Endothelial cell of umbilical vein (primary cell): ENCODE measurements around the gene TOMM20. TPM values are rescaled to one million over a fixed set of nuclear protein-coding genes. Genes with fewer than 3 reads are reported as not detected.

Experiments used
- BruUV-seq: library from RNA; stranded (reverse); fragments of 400-500 nt; replicated peaks from 2 replicates; lab custom pipeline; 2021; lab: Mats Ljungman, UMichigan
- CTCF ChIA-PET: fragments of 300-600, 350-600 bp; sonication (Branson Sonifier 250); formaldehyde crosslinking; loops from one replicate; lab custom pipeline; 2021; ENCODE audit warnings: antibody characterized with exemption, inconsistent platforms; lab: Charles Lee
- POLR2A ChIA-PET: fragments of 300-600, 350-600 bp; sonication (Branson Sonifier 250); formaldehyde crosslinking; loops from one replicate; lab custom pipeline; 2021; ENCODE audit warnings: antibody characterized with exemption, inconsistent platforms; lab: Charles Lee
- DNase-seq: peaks from one replicate; pipeline ENCODE4 v3.0.0-alpha.2; 2011; ENCODE audit warnings: low read depth, low spot score
- FAIRE-seq: peaks from 2 replicates; lab custom pipeline; 2011; peaks lifted over from hg19 to GRCh38; lab: Jason Lieb, UNC
- H2AFZ ChIP-seq: 2 replicates; pipeline ENCODE4 v1.6.0; 2012; ENCODE audit warnings: low read depth, low read length, control low read depth, inconsistent platforms
- H3K27ac ChIP-seq: 2 replicates; pipeline ENCODE4 v1.5.1; 2011; ENCODE audit warnings: low read depth, mild to moderate bottlenecking, control low read depth, low read length, moderate library complexity; ENCODE audit not compliant: insufficient read depth
- H3K27me3 ChIP-seq, 2 experiments: 2 replicates each; pipeline versions ENCODE4 v1.6.0 to v1.6.1; 2011; ENCODE audit warnings: low read length in 2 of 2, mixed read lengths in 1 of 2; ENCODE audit not compliant: control insufficient read depth in 2 of 2, insufficient read depth in 2 of 2
- H3K36me3 ChIP-seq, 2 experiments: 2 replicates in 1 of 2; 3 replicates in 1 of 2; pipeline ENCODE4 v1.5.1; 2011; ENCODE audit warnings: low read length in 2 of 2, mild to moderate bottlenecking in 1 of 2, moderate library complexity in 1 of 2; ENCODE audit not compliant: control insufficient read depth in 2 of 2, insufficient read depth in 2 of 2; ENCODE audit errors: extremely low read depth in 1 of 2
- H3K4me1 ChIP-seq: 3 replicates; pipeline ENCODE4 v1.5.1; 2011; ENCODE audit warnings: mild to moderate bottlenecking, low read length; ENCODE audit not compliant: control insufficient read depth, insufficient read depth; ENCODE audit errors: extremely low read depth
- H3K4me2 ChIP-seq: 2 replicates; pipeline ENCODE4 v1.6.1; 2011; ENCODE audit warnings: low read length, control low read depth, mixed read lengths; ENCODE audit not compliant: insufficient read depth
- H3K4me3 ChIP-seq, 3 experiments: fragments of 200-600 bp in 1 of 3; sonication (generic), shearing (Covaris generic) in 1 of 3; replicated peaks in 1 of 3; 2 replicates each; pipeline ENCODE4 v1.5.1; 2011 to 2016; ENCODE audit warnings: control low read depth in 3 of 3, low read length in 3 of 3, mild to moderate bottlenecking in 2 of 3, inconsistent platforms in 1 of 3, low read depth in 1 of 3, moderate library complexity in 1 of 3; ENCODE audit not compliant: insufficient read depth in 1 of 3
- H3K79me2 ChIP-seq: 2 replicates; pipeline ENCODE4 v1.6.0; 2012; ENCODE audit warnings: low read length, inconsistent platforms; ENCODE audit not compliant: control insufficient read depth, insufficient read depth
- H3K9ac ChIP-seq: replicated peaks from 2 replicates; pipeline ENCODE3; 2011; ENCODE audit warnings: low read length, control low read depth; ENCODE audit not compliant: insufficient read depth; ENCODE audit errors: extremely low read depth
- H3K9me1 ChIP-seq: replicated peaks from 3 replicates; pipeline ENCODE4 v1.6.0; 2011; ENCODE audit warnings: mild to moderate bottlenecking, low read length; ENCODE audit not compliant: control insufficient read depth, insufficient read depth; ENCODE audit errors: extremely low read depth
- H3K9me3 ChIP-seq: replicated peaks from 2 replicates; pipeline ENCODE4 v1.5.1; 2012; ENCODE audit warnings: low read length, inconsistent platforms; ENCODE audit not compliant: control insufficient read depth, insufficient read depth
- H4K20me1 ChIP-seq: replicated peaks from 2 replicates; pipeline ENCODE3; 2011; ENCODE audit warnings: mild to moderate bottlenecking, low read length; ENCODE audit not compliant: control insufficient read depth, insufficient read depth; ENCODE audit errors: extremely low read depth
- EZH2 ChIP-seq: IDR thresholded peaks from 2 replicates; pipeline ENCODE4 v1.6.1; 2012; ENCODE audit warnings: borderline replicate concordance, low read depth, mild to moderate bottlenecking, moderate library complexity, low read length, inconsistent platforms; ENCODE audit not compliant: severe bottlenecking
- FOS ChIP-seq: IDR thresholded peaks from 2 replicates; pipeline ENCODE4 v1.6.1; 2011; ENCODE audit warnings: mild to moderate bottlenecking, low read length, moderate library complexity, borderline replicate concordance; ENCODE audit not compliant: insufficient read depth
- GATA2 ChIP-seq: IDR thresholded peaks from 2 replicates; pipeline ENCODE4 v1.7.0; 2011; ENCODE audit warnings: low read depth, mild to moderate bottlenecking, moderate library complexity, mixed read lengths, low read length; ENCODE audit not compliant: insufficient read length, insufficient read depth
- JUN ChIP-seq: IDR thresholded peaks from 2 replicates; pipeline ENCODE4 v1.6.1; 2011; ENCODE audit warnings: borderline replicate concordance, low read depth; ENCODE audit not compliant: insufficient read length, insufficient read depth
- MYC ChIP-seq: IDR thresholded peaks from one replicate; pipeline ENCODE4 v1.6.1; 2011; ENCODE audit warnings: mild to moderate bottlenecking, low read depth, low read length
- POLR2A ChIP-seq: IDR thresholded peaks from 2 replicates; pipeline ENCODE4 v1.6.1; 2012; ENCODE audit warnings: low read depth, mild to moderate bottlenecking, control low read depth, low read length
- POLR2AphosphoS5 ChIP-seq: IDR thresholded peaks from 2 replicates; pipeline ENCODE4 v1.6.1; 2012; ENCODE audit warnings: low read depth, mild to moderate bottlenecking, control low read depth, low read length, moderate library complexity; ENCODE audit not compliant: insufficient read depth
- dilution Hi-C: fragments of 300-500 bp; cut with MboI; formaldehyde crosslinking; loops from one replicate; pipeline ENCODE4 v1.15.0; 2019; ENCODE audit warnings: low sequenced_read_pairs; ENCODE audit not compliant: extremely low pct_ligation_motif_present
- intact Hi-C: fragments of 100-400 bp; cut with micrococcal nuclease; formaldehyde crosslinking; loops from one replicate; pipeline ENCODE4 v1.10.0; 2022
- polyA plus RNA-seq, 4 experiments: library from polyadenylated mRNA; depleted of rRNA in 3 of 4; stranded (reverse) in 3 of 4; unstranded in 1 of 4; fragments of >200 nt; gene quantifications; 2 replicates each; pipeline versions ENCODE4 v1.2.1 to v1.2.3, GENCODE V29; 2011 to 2012; ENCODE audit warnings: missing spikeins in 1 of 4
- total RNA-seq: library from RNA; stranded (reverse); gene quantifications from 2 replicates; pipeline ENCODE4 v1.2.3, GENCODE V29; 2021
- TF ChIP-seq, protein P1 (sequence below), 2 donors: IDR thresholded peaks; 1 replicate in 1 of 2; 2 replicates in 1 of 2; pipeline ENCODE4 v1.5.1; 2011; ENCODE audit warnings: low read length in 2 of 2, mild to moderate bottlenecking in 2 of 2, moderate library complexity in 2 of 2, control low read depth in 1 of 2, inconsistent platforms in 1 of 2, low read depth in 1 of 2; ENCODE audit not compliant: insufficient read depth in 1 of 2; ENCODE audit errors: extremely low read depth in 1 of 2
- TF ChIP-seq, protein P2 (sequence below): IDR thresholded peaks from 2 replicates; pipeline ENCODE4 v1.6.1; 2011; ENCODE audit not compliant: insufficient read depth, insufficient read length

TOMM20 gene
- total and polyA plus RNA-seq, 2 donors (not counting 3 experiments of a cell fraction or from before 2014, with no cell fraction given): 42.5 to 98.4 TPM

DNA sequence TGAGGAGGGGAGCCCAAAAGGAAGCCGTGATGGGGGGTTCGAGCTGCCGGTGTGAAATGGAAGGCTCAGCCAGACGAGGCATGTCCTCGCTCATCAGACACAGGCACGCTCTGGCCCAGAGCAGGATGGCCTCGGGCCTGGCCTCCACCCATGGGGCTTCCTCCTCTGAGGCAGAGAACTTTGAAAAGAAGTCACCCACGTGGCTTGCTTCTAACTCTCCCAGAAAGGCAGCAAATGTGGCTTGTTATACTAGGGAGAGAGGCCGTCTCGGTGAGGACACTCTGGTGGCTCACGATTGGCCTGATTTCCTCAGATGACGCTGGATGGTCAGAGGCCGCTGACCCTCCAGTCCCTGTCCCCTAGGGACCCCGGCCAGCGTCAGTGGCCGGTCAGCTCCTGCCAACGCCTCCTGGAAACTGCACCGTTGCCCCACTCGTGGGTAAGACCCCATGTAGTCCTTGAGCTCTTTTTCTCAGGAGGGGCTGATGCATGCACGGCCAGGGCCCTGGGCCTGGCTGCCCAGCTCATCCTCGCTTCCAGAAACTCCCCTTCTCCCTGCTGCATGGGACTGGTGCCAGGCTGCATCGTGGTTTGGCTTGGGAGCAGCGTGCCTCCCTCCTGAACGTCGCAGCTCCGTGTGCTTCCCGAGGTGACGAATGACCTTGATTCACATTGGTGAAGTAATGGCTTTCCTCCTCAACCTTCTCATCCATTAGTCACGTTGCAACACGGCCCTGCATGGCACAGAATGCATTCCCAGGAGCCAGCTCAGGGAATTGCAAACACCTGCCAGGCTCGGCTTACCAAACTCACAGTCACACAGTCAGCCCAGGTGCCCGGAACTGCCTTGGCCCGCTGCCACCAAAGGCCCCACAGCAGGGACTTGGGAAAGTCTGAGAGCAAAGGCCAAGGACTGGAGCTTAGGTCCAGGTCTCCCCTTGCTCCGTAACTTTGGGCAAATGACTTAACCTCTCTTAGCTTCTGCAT lies 58.8 kb downstream of the TOMM20 start:
- Histone ChIP-seq H3K4me3 (no peak overlapping the region), H3K27ac (no peak overlapping the region), H3K27me3 (no peaks in the 10 kb centered on the region), H3K9me1 (no peaks in the 10 kb centered on the region), H2AFZ (no peak overlapping the region), H3K9me3 (no peaks in the 10 kb centered on the region), H3K4me1 (peaks cover 17% of the 10 kb centered on the region), H4K20me1 (no peaks in the 10 kb centered on the region), H3K9ac (no peak overlapping the region), H3K79me2 (no peaks in the 10 kb centered on the region), H3K4me2 (no peak overlapping the region), H3K36me3 (no peaks in the 10 kb centered on the region)
- TF ChIP-seq, protein P1, sequence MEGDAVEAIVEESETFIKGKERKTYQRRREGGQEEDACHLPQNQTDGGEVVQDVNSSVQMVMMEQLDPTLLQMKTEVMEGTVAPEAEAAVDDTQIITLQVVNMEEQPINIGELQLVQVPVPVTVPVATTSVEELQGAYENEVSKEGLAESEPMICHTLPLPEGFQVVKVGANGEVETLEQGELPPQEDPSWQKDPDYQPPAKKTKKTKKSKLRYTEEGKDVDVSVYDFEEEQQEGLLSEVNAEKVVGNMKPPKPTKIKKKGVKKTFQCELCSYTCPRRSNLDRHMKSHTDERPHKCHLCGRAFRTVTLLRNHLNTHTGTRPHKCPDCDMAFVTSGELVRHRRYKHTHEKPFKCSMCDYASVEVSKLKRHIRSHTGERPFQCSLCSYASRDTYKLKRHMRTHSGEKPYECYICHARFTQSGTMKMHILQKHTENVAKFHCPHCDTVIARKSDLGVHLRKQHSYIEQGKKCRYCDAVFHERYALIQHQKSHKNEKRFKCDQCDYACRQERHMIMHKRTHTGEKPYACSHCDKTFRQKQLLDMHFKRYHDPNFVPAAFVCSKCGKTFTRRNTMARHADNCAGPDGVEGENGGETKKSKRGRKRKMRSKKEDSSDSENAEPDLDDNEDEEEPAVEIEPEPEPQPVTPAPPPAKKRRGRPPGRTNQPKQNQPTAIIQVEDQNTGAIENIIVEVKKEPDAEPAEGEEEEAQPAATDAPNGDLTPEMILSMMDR (IDR thresholded peaks at IDR 0.05; ENCODE audit: extremely low read depth in 1 of 2, insufficient read depth in 1 of 2, low read depth in 1 of 2, low read length in 2 of 2): no peak
- TF ChIP-seq MYC (no peak), EZH2 (no peak), POLR2AphosphoS5 (no peak), JUN (no peak), POLR2A (no peak), FOS (no peak), GATA2 (no peak)
- TF ChIP-seq, protein P2, sequence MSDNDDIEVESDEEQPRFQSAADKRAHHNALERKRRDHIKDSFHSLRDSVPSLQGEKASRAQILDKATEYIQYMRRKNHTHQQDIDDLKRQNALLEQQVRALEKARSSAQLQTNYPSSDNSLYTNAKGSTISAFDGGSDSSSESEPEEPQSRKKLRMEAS: no peak
- POLR2A ChIA-PET: no interaction called here
- dilution Hi-C loops: loop anchor here (10.0 kb wide), 2 partner anchors 345 to 465 kb away; no protein-coding TSS in a partner anchor
- DNase-seq (no peak), FAIRE-seq (no peak)
- CTCF ChIA-PET: interaction anchor here (0.8 to 1.4 kb wide), 4 partner anchors 14 to 583 kb away, joined by 3 to 6 read pairs (median 4); no protein-coding TSS in a partner anchor
- BruUV-seq: no TSS peak
- intact Hi-C loops: no loop called here
